ENCODE results near the gene SYT2.

DNA sequence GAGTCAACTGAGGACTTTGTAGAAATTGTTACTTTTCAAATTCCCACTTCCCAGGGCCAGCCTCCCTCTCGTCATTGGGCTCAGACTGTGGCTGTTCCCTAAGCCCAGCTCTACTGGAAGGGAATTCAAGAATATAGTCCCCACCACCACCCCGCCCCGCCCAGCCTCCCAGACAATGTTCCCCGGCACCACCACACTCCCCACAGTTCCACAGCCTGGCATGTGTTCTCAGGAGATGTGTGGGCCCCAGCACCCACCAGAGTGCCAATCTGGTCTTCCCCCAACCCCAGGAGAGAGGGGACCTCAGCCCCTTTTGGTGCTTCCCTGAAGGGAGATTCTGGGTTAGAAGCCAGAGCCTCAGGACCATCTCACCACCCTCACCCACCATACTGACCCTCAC, 120.1 kb downstream of the SYT2 start:
- no peak for TF ChIP-seq NR3C1 (CRISPR knock-in tag; IDR thresholded peaks at IDR 0.05)
- TF ChIP-seq, protein P1, sequence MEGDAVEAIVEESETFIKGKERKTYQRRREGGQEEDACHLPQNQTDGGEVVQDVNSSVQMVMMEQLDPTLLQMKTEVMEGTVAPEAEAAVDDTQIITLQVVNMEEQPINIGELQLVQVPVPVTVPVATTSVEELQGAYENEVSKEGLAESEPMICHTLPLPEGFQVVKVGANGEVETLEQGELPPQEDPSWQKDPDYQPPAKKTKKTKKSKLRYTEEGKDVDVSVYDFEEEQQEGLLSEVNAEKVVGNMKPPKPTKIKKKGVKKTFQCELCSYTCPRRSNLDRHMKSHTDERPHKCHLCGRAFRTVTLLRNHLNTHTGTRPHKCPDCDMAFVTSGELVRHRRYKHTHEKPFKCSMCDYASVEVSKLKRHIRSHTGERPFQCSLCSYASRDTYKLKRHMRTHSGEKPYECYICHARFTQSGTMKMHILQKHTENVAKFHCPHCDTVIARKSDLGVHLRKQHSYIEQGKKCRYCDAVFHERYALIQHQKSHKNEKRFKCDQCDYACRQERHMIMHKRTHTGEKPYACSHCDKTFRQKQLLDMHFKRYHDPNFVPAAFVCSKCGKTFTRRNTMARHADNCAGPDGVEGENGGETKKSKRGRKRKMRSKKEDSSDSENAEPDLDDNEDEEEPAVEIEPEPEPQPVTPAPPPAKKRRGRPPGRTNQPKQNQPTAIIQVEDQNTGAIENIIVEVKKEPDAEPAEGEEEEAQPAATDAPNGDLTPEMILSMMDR (IDR thresholded peaks at IDR 0.05 in 2 of 3, conservative IDR thresholded peaks at IDR 0.05 in 1 of 3; ENCODE audit: insufficient read depth in 2 of 3, low read depth in 1 of 3, low read length in 3 of 3): no peak
- TF ChIP-seq ZEB2 (IDR thresholded peaks at IDR 0.05): no peak
- no peak for TF ChIP-seq EZH2 (IDR thresholded peaks at IDR 0.05; ENCODE audit: borderline replicate concordance, low read depth, low read length)
- TF ChIP-seq, protein P2, sequence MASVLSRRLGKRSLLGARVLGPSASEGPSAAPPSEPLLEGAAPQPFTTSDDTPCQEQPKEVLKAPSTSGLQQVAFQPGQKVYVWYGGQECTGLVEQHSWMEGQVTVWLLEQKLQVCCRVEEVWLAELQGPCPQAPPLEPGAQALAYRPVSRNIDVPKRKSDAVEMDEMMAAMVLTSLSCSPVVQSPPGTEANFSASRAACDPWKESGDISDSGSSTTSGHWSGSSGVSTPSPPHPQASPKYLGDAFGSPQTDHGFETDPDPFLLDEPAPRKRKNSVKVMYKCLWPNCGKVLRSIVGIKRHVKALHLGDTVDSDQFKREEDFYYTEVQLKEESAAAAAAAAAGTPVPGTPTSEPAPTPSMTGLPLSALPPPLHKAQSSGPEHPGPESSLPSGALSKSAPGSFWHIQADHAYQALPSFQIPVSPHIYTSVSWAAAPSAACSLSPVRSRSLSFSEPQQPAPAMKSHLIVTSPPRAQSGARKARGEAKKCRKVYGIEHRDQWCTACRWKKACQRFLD (CRISPR knock-in tag; IDR thresholded peaks at IDR 0.05): no peak
- TF ChIP-seq MYC (IDR thresholded peaks at IDR 0.05; ENCODE audit: low read depth, low read length): no peak
- no peak for TF ChIP-seq MYC (CRISPR knock-in tag; IDR thresholded peaks at IDR 0.05; ENCODE audit: borderline replicate concordance, low read depth)
- TF ChIP-seq JUND (IDR thresholded peaks at IDR 0.05; ENCODE audit: borderline replicate concordance, low read depth, low read length): no peak
- TF ChIP-seq JUND (tag; IDR thresholded peaks at IDR 0.05; ENCODE audit: borderline replicate concordance, low read depth, low read length): no peak
- TF ChIP-seq ZNF232 (CRISPR knock-in tag; IDR thresholded peaks at IDR 0.05): no peak
